ENCODE measurements around the gene LIMS1.

GRCh38 chr2:108490506-108491122 is 43.7 kb upstream of the LIMS1 start:
- TF ChIP-seq POLR2AphosphoS5 (IDR thresholded peaks at IDR 0.05; ENCODE audit: low read depth, low read length) (no peak), MAX (IDR thresholded peaks at IDR 0.05) (no peak), CTCF (IDR thresholded peaks at IDR 0.05 in 2 of 3, conservative IDR thresholded peaks at IDR 0.05 in 1 of 3; ENCODE audit: borderline replicate concordance in 1 of 3, insufficient read depth in 1 of 3, low read depth in 2 of 3, low read length in 2 of 3) (no peak)
